PC-3 (cell line): ENCODE data around the gene TEKT5. TPM values are rescaled to one million over a fixed set of nuclear protein-coding genes. Genes with fewer than 3 reads are reported as not detected.
A peak's percentile ranks its signal among the peaks of the same experiment; 100 is the strongest.
"Not testable (repeated sequence)": the region's sequence is repeated elsewhere in the genome, so short reads cannot be mapped to it uniquely, and the experiment has no call there.

Source experiments
- ATAC-seq: fragments of 200-7000 bp; cut with Tn5 transposase; 2 replicates; pipeline ENCODE4 v1.9.1; 2020; ENCODE audit warnings: mild to moderate bottlenecking, moderate library complexity
- BruUV-seq: library from RNA; stranded (reverse); fragments of 400-500 nt; replicated peaks from 2 replicates; lab custom pipeline; 2021; lab: Mats Ljungman, UMichigan
- CTCF ChIA-PET: fragments of 300-600 bp; sonication (Branson Sonifier 250); formaldehyde crosslinking; loops from one replicate; lab custom pipeline; 2022; ENCODE audit warnings: antibody characterized with exemption; lab: Charles Lee
- POLR2A ChIA-PET: fragments of 300-600 bp; sonication (Branson Sonifier 250); formaldehyde crosslinking; loops from one replicate; lab custom pipeline; 2022; ENCODE audit warnings: antibody characterized with exemption; ENCODE audit not compliant: unreplicated experiment; lab: Charles Lee
- DNase-seq: peaks from one replicate; pipeline ENCODE4 v3.0.0-alpha.2; 2015
- H2AFZ ChIP-seq: fragments of 300-600 bp; sonication (generic); 2 replicates; pipeline ENCODE4 v1.6.0; 2016; ENCODE audit warnings: antibody characterized with exemption, low read length
- H3F3A ChIP-seq: fragments of 300-600 bp; sonication (generic); one replicate; pipeline ENCODE4 v1.6.0; 2017; ENCODE audit warnings: antibody characterized with exemption, low read length, control low read depth, mild to moderate bottlenecking; ENCODE audit not compliant: unreplicated experiment
- H3K27ac ChIP-seq: fragments of 300-600 bp; sonication (generic); 2 replicates; pipeline ENCODE4 v1.5.1; 2016; ENCODE audit warnings: mild to moderate bottlenecking, low read length
- H3K27me3 ChIP-seq: fragments of 300-600 bp; sonication (generic); 2 replicates; pipeline ENCODE4 v1.6.1; 2016; ENCODE audit warnings: low read length, mixed read lengths
- H3K36me3 ChIP-seq: fragments of 300-600 bp; sonication (generic); 2 replicates; pipeline ENCODE4 v1.6.1; 2016; ENCODE audit warnings: low read depth, mixed run types, low read length, mixed read lengths
- H3K4me1 ChIP-seq: fragments of 300-600 bp; sonication (generic); 2 replicates; pipeline ENCODE4 v1.5.1; 2016; ENCODE audit warnings: low read length; ENCODE audit not compliant: insufficient read depth
- H3K4me2 ChIP-seq: fragments of 300-600 bp; sonication (generic); 2 replicates; pipeline ENCODE4 v1.6.0; 2016; ENCODE audit warnings: low read length
- H3K4me3 ChIP-seq: fragments of 300-600 bp; sonication (generic); 2 replicates; pipeline ENCODE4 v1.5.1; 2016; ENCODE audit warnings: mild to moderate bottlenecking, low read length, mixed read lengths
- H3K79me2 ChIP-seq: fragments of 300-600 bp; sonication (generic); 2 replicates; pipeline ENCODE4 v1.6.1; 2017; ENCODE audit warnings: low read length, mixed read lengths
- H3K9ac ChIP-seq: fragments of 300-600 bp; sonication (generic); 2 replicates; pipeline ENCODE4 v1.6.0; 2016; ENCODE audit warnings: mild to moderate bottlenecking, low read length
- H3K9me2 ChIP-seq: fragments of 300-600 bp; sonication (generic); replicated peaks from 2 replicates; pipeline ENCODE4 v1.6.1; 2016; ENCODE audit warnings: mixed run types, low read length, mixed read lengths
- H3K9me3 ChIP-seq: fragments of 300-600 bp; sonication (generic); 2 replicates; pipeline ENCODE4 v1.6.1; 2016; ENCODE audit warnings: low read length, mixed read lengths
- H4K20me1 ChIP-seq: fragments of 300-600 bp; sonication (generic); 2 replicates; pipeline ENCODE4 v1.6.1; 2016; ENCODE audit warnings: low read length, mixed read lengths
- EZH2 ChIP-seq: fragments of 300-600 bp; sonication (generic); IDR thresholded peaks from one replicate; pipeline ENCODE4 v1.6.1; 2017; ENCODE audit warnings: antibody characterized with exemption, mild to moderate bottlenecking, low read length; ENCODE audit not compliant: unreplicated experiment
- EZH2phosphoT487 ChIP-seq: fragments of 300-600 bp; sonication (generic); IDR thresholded peaks from 2 replicates; pipeline ENCODE4 v1.6.1; 2018; ENCODE audit warnings: mild to moderate bottlenecking, antibody characterized with exemption, low read length, borderline replicate concordance
- intact Hi-C: fragments of 100-400 bp; cut with micrococcal nuclease; formaldehyde crosslinking; loops from 2 replicates; pipeline ENCODE4 v1.9.0; 2023
- total RNA-seq: library from RNA; depleted of rRNA; stranded (reverse); fragments of >200 nt; gene quantifications from 2 replicates; pipeline ENCODE4 v1.2.3, GENCODE V29; 2014
- TF ChIP-seq, protein P1 (sequence below): fragments of 300-600 bp; sonication (generic); conservative IDR thresholded peaks from 2 replicates; pipeline ENCODE4 v1.5.1; 2017; ENCODE audit warnings: antibody characterized with exemption, low read depth, mild to moderate bottlenecking, low read length

TEKT5 gene
- total RNA-seq, 1 experiment from 2014 or later, result not detected

DNA sequence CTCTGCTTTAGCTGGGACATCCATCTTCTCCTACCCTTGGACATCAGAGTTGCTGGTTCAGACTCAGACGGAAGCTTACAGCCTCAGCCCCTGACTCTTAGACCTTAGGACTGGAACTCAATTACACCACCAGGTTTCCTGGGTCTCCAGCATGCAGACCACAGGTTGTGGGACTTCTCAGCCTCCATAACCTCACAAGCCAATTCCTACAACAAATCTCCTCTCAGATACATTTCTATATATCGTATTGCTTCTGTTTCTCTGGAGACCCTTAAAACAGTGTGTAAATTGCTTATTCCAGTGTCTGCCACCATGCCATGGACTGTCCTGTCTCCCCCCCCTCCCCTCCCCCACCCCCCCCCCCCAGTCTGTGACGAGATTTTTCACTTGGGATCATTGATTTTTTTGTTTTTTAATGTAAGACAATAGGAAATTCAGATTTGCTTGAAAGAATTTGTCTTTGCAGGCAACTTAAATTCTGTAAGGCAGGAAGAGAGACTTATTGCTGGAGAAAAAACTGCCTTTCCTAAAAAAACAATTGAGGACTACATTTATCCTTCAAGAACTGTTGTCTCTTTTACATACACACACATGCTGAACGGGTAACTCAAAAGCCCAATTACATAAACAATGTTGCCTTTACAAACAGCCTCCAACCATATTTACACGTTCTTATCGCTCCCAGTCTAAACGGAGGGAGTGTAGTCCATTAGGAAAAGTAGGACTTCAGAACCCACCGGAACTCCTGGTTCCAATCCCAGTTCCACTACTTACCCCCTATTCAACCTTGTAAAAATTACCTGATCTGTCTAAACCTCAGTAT is 39.9 kb downstream of the TEKT5 start:
- Histone ChIP-seq H3K4me1 (peaks cover 9% of the 10 kb centered on the region; the same call in 1 of the 2 replicates), H3K27ac (no peak overlapping the region), H3K27me3 (no peaks in the 10 kb centered on the region), H3K9me3 (no peaks in the 10 kb centered on the region), H3K4me3 (no peak overlapping the region), H3K9ac (no peak overlapping the region), H4K20me1 (no peaks in the 10 kb centered on the region), H3K36me3 (no peaks in the 10 kb centered on the region), H3K9me2 (no peaks in the 10 kb centered on the region), H3K79me2 (no peaks in the 10 kb centered on the region), H3F3A (no peaks in the 10 kb centered on the region), H2AFZ (no peak overlapping the region), H3K4me2 (no peak overlapping the region)
- no peak for DNase-seq
- intact Hi-C loops, result no loop called here
- ChIA-PET CTCF (no interaction called here), POLR2A (no interaction called here)
- BruUV-seq, result no TSS peak
- no peak for ATAC-seq
- TF ChIP-seq EZH2 (no peak), EZH2phosphoT487 (no peak)
- TF ChIP-seq, protein P1, sequence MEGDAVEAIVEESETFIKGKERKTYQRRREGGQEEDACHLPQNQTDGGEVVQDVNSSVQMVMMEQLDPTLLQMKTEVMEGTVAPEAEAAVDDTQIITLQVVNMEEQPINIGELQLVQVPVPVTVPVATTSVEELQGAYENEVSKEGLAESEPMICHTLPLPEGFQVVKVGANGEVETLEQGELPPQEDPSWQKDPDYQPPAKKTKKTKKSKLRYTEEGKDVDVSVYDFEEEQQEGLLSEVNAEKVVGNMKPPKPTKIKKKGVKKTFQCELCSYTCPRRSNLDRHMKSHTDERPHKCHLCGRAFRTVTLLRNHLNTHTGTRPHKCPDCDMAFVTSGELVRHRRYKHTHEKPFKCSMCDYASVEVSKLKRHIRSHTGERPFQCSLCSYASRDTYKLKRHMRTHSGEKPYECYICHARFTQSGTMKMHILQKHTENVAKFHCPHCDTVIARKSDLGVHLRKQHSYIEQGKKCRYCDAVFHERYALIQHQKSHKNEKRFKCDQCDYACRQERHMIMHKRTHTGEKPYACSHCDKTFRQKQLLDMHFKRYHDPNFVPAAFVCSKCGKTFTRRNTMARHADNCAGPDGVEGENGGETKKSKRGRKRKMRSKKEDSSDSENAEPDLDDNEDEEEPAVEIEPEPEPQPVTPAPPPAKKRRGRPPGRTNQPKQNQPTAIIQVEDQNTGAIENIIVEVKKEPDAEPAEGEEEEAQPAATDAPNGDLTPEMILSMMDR, result no peak

DNA sequence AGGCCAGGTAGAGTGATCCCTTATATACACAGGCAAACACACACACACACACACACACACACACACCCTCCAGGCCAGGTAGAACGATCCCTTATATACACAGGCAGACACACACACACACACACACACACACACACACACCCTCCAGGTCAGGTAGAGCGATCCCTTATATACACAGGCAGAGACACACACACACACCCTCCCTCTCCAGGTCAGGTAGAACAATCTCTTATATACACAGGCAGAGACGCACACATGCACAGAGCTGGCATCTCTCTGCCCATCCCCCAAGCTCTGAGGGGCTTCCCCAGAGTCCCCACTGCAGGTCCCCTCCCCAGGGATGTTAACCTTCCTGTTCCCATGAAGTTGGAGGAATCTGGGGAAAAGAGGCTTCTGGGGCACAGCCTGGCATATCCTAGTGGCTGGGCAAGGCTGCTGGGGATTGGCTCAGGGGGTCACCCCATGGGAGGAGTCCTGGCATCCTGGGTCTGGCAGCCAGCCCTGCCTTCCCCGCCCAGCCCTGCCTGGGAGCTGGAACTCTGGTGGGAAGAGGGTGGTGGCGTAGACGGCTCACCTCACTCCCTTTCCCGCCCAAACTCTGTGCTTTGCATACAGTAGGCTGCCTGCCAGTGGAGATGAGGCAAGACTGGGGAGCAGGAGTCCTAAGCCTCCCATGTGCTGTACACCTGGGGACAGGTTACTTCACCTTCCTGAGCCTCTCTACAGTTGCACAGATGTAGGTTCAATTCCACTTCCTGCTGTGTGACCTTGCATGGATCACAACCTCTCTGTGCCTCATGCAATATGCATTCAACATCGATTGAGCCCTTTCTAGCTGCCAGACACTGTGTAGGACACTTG is 41.8 kb downstream of the TEKT5 start:
- H3K27me3 ChIP-seq, result no peaks in the 10 kb centered on the region
- peak overlapping the region; percentile 64 for H3K27ac ChIP-seq
- ChIA-PET POLR2A (no interaction called here), CTCF (no interaction called here)
- no peaks in the 10 kb centered on the region for H3F3A ChIP-seq
- no TSS peak for BruUV-seq
- 0 out of 2 replicates have a peak overlapping the region, but pooled peaks have one; percentile 43 for H3K4me3 ChIP-seq
- no peaks in the 10 kb centered on the region for H3K79me2 ChIP-seq
- peak overlapping the region; percentile 59 for H3K4me2 ChIP-seq
- H2AFZ ChIP-seq, result 0 out of 2 replicates have a peak overlapping the region, but pooled peaks have one; percentile 57
- no peaks in the 10 kb centered on the region for H4K20me1 ChIP-seq
- ATAC-seq (peak; percentile 59), DNase-seq (peak; percentile 58)
- no peaks in the 10 kb centered on the region for H3K9me3 ChIP-seq
- intact Hi-C loops, result no loop called here
- TF ChIP-seq EZH2phosphoT487 (no peak), EZH2 (no peak)
- TF ChIP-seq, protein P1, result no peak
- H3K9me2 ChIP-seq, result no peaks in the 10 kb centered on the region
- H3K4me1 ChIP-seq, result peaks cover 9% of the 10 kb centered on the region; the same call in 1 of the 2 replicates
- H3K9ac ChIP-seq, result peak overlapping the region; percentile 27; the same call in 1 of the 2 replicates
- H3K36me3 ChIP-seq, result no peaks in the 10 kb centered on the region

DNA sequence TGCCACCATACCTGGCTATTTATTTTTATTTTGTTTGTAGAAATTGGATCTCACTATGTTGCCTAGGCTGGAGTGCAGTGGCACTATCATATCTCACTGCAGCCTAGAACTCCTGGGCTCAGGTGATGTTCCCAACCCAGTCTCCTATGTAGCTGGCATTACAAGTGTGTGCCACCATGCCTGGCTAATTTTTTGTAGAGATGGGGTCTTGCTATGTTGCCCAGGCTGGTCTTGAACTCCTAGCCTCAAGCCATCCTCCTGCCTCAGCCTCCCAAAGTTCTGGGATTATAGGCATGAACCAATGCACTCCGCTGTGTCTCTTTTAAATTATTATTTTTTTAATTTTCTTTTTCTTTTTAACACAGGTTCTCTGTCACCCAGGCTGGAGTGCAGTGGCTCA is 45.6 kb downstream of the TEKT5 start:
- H2AFZ ChIP-seq, H3K27ac ChIP-seq, H4K20me1 ChIP-seq, POLR2A ChIA-PET, H3K9ac ChIP-seq, H3F3A ChIP-seq, DNase-seq, H3K79me2 ChIP-seq, H3K36me3 ChIP-seq, H3K4me1 ChIP-seq, ATAC-seq, CTCF ChIA-PET, H3K4me3 ChIP-seq, H3K9me2 ChIP-seq, H3K4me2 ChIP-seq, intact Hi-C loops, H3K9me3 ChIP-seq, BruUV-seq, H3K27me3 ChIP-seq: not testable (repeated sequence)
